Liver (tissue), 9 donors: ENCODE measurements around the gene ZNF593. TPM values are rescaled to one million over a fixed set of nuclear protein-coding genes. Genes with fewer than 3 reads are reported as not detected.

Experiments
- DNase-seq: peaks from one replicate; pipeline ENCODE4 v3.0.0-alpha.2; 2017; ENCODE audit warnings: low spot score
- H3K27ac ChIP-seq, 2 donors: one replicate each; pipeline ENCODE4 v1.7.0; 2013; ENCODE audit warnings: inconsistent platforms in 2 of 2, low read length in 2 of 2, control low read depth in 1 of 2, low read depth in 1 of 2, mild to moderate bottlenecking in 1 of 2
- H3K27me3 ChIP-seq, 4 donors: one replicate each; pipeline versions ENCODE4 v1.6.1 to v1.7.0; 2013; ENCODE audit warnings: low read length in 3 of 4, inconsistent platforms in 1 of 4, mild to moderate bottlenecking in 1 of 4, moderate library complexity in 1 of 4; ENCODE audit not compliant: control insufficient read depth in 4 of 4, insufficient read depth in 4 of 4
- H3K36me3 ChIP-seq, 4 donors: one replicate each; pipeline versions ENCODE4 v1.6.1 to v1.7.0; 2013; ENCODE audit warnings: low read length in 3 of 4, mild to moderate bottlenecking in 3 of 4, low read depth in 1 of 4, moderate library complexity in 1 of 4; ENCODE audit not compliant: control insufficient read depth in 4 of 4, insufficient read depth in 3 of 4
- H3K4me1 ChIP-seq, 4 donors: one replicate each; pipeline versions ENCODE4 v1.6.1 to v1.7.0; 2013; ENCODE audit warnings: low read length in 3 of 4, mild to moderate bottlenecking in 3 of 4, moderate library complexity in 1 of 4; ENCODE audit not compliant: control insufficient read depth in 4 of 4, insufficient read depth in 4 of 4
- H3K4me3 ChIP-seq, 3 donors: one replicate each; pipeline versions ENCODE4 v1.6.1 to v1.7.0; 2013; ENCODE audit warnings: low read length in 3 of 3, control low read depth in 1 of 3, low read depth in 1 of 3, mild to moderate bottlenecking in 1 of 3
- H3K9ac ChIP-seq, 2 donors: one replicate each; pipeline ENCODE4 v1.7.0; 2013; ENCODE audit warnings: low read length in 2 of 2, mild to moderate bottlenecking in 2 of 2, moderate library complexity in 2 of 2, control low read depth in 1 of 2, low read depth in 1 of 2
- H3K9me3 ChIP-seq, 4 donors: one replicate each; pipeline versions ENCODE4 v1.6.1 to v1.7.0; 2013; ENCODE audit warnings: low read length in 3 of 4; ENCODE audit not compliant: control insufficient read depth in 4 of 4
- ATF3 ChIP-seq: IDR thresholded peaks from 2 replicates; pipeline ENCODE4 v1.6.1; 2016; ENCODE audit warnings: antibody characterized with exemption
- CTCF ChIP-seq: fragments of 150-350 bp; IDR thresholded peaks from 2 replicates; pipeline ENCODE4 v1.5.1; 2017; ENCODE audit warnings: improper control_type of control experiment, low read depth, low read length; ENCODE audit not compliant: missing input control
- EGR1 ChIP-seq, 2 donors: IDR thresholded peaks; 2 replicates each; pipeline ENCODE4 v1.6.1; 2016 to 2018; ENCODE audit warnings: antibody characterized with exemption in 2 of 2, low read depth in 2 of 2
- FOXA1 ChIP-seq: IDR thresholded peaks from 2 replicates; pipeline ENCODE4 v1.6.1; 2016; ENCODE audit warnings: antibody characterized with exemption
- FOXA2 ChIP-seq: IDR thresholded peaks from 2 replicates; pipeline ENCODE4 v1.6.1; 2016; ENCODE audit warnings: antibody characterized with exemption
- GABPA ChIP-seq, 2 donors: IDR thresholded peaks in 1 of 2; conservative IDR thresholded peaks in 1 of 2; 2 replicates each; pipeline ENCODE4 v1.6.1; 2016; ENCODE audit warnings: antibody characterized with exemption in 2 of 2, mild to moderate bottlenecking in 1 of 2, moderate library complexity in 1 of 2
- HNF4A ChIP-seq, 2 donors: conservative IDR thresholded peaks; 2 replicates each; pipeline ENCODE4 v1.6.1; 2016; ENCODE audit warnings: antibody characterized with exemption in 2 of 2, mild to moderate bottlenecking in 2 of 2
- HNF4G ChIP-seq: IDR thresholded peaks from 2 replicates; pipeline ENCODE4 v1.6.1; 2016; ENCODE audit warnings: antibody characterized with exemption
- JUND ChIP-seq, 2 donors: IDR thresholded peaks; 2 replicates each; pipeline ENCODE4 v1.6.1; 2016; ENCODE audit warnings: antibody characterized with exemption in 2 of 2
- MAX ChIP-seq: IDR thresholded peaks from 2 replicates; pipeline ENCODE4 v1.6.1; 2016; ENCODE audit warnings: antibody characterized with exemption
- NR2F2 ChIP-seq: IDR thresholded peaks from 2 replicates; pipeline ENCODE4 v1.6.1; 2016; ENCODE audit warnings: antibody characterized with exemption
- RAD21 ChIP-seq, 2 donors: IDR thresholded peaks; 2 replicates each; pipeline ENCODE4 v1.6.1; 2016; ENCODE audit warnings: antibody characterized with exemption in 2 of 2, mild to moderate bottlenecking in 2 of 2
- REST ChIP-seq: IDR thresholded peaks from 2 replicates; pipeline ENCODE4 v1.6.1; 2016; ENCODE audit warnings: antibody characterized with exemption, mild to moderate bottlenecking
- RXRA ChIP-seq, 2 donors: IDR thresholded peaks; 2 replicates each; pipeline ENCODE4 v1.6.1; 2017 to 2018; ENCODE audit warnings: antibody characterized with exemption in 2 of 2, mild to moderate bottlenecking in 1 of 2
- TAF1 ChIP-seq: conservative IDR thresholded peaks from 2 replicates; pipeline ENCODE4 v1.6.1; 2016; ENCODE audit warnings: antibody characterized with exemption, mild to moderate bottlenecking
- YY1 ChIP-seq: IDR thresholded peaks from 2 replicates; pipeline ENCODE4 v1.6.1; 2016; ENCODE audit warnings: antibody characterized with exemption, mild to moderate bottlenecking
- ZBTB33 ChIP-seq: IDR thresholded peaks from 2 replicates; pipeline ENCODE4 v1.6.1; 2016; ENCODE audit warnings: antibody characterized with exemption
- WGBS: extraction: QIAGEN DNeasy Blood & Tissue Kit; methylation state at CpG from one replicate; pipeline ENCODE4 v1.1.7; 2013; 5-methylcytosine and 5-hydroxymethylcytosine counted together
- polyA plus RNA-seq, 2 donors: library from polyadenylated mRNA; stranded (reverse) in 1 of 2; unstranded in 1 of 2; fragments of 200-250 nt in 1 of 2; fragments of >200 nt in 1 of 2; fragmentation: Nextera tagmentation in 1 of 2; extraction: Ambion mirVana in 1 of 2; gene quantifications; one replicate each; pipeline versions ENCODE4 v1.2.1 to v1.2.3, GENCODE V29; 2013 to 2015
- total RNA-seq, 2 donors: library from RNA; depleted of rRNA; stranded (reverse); fragments of >200 nt; gene quantifications; one replicate each; pipeline ENCODE4 v1.2.3, GENCODE V29; 2014
- donor health status: healthy.
- donor health status: healthy.
- donor health status: healthy.
- donor health status: healthy.
- donor health status: healthy.

Gene ZNF593
- total and polyA plus RNA-seq, 4 donors, result 5.7 to 81.4 (median 30.2) TPM

GRCh38 chr1:26122988-26123973 lies 46.4 kb upstream of the ZNF593 start:
- no peak overlapping the region for H3K27ac ChIP-seq
- H3K9me3 ChIP-seq, result no peaks in the 10 kb centered on the region
- peaks cover 0 to 6% (median 3%) of the 10 kb centered on the region in 4 donors for H3K36me3 ChIP-seq
- no peak overlapping the region for H3K4me3 ChIP-seq
- no peaks in the 10 kb centered on the region for H3K27me3 ChIP-seq
- TF ChIP-seq MAX (no peak), ZBTB33 (no peak), NR2F2 (no peak), CTCF (no peak), RXRA (IDR thresholded peaks at IDR 0.05) (no peak), FOXA2 (no peak), FOXA1 (no peak), TAF1 (no peak), GABPA (IDR thresholded peaks at IDR 0.05 in 1 of 2, conservative IDR thresholded peaks at IDR 0.05 in 1 of 2) (no peak), HNF4G (no peak), ATF3 (no peak), HNF4A (conservative IDR thresholded peaks at IDR 0.05) (no peak), EGR1 (IDR thresholded peaks at IDR 0.05; ENCODE audit: low read depth in 2 of 2) (no peak), RAD21 (IDR thresholded peaks at IDR 0.05) (no peak), YY1 (no peak), JUND (IDR thresholded peaks at IDR 0.05) (no peak)
- H3K4me1 ChIP-seq, result peaks cover 7 to 19% (median 17%) of the 10 kb centered on the region in 4 donors
- 92% methylated on average over 7 of the region's 7 CpGs for WGBS
- H3K9ac ChIP-seq, result no peak overlapping the region
- DNase-seq, result no peak

- no peak for DNase-seq
- 53% methylated on average over 4 of the region's 4 CpGs for WGBS
- Histone ChIP-seq H3K4me1 (peaks cover 7 to 19% (median 17%) of the 10 kb centered on the region in 4 donors), H3K27ac (peak overlapping the region in 1 of 2 donors; percentile 33), H3K36me3 (peaks cover 0 to 6% (median 0%) of the 10 kb centered on the region in 4 donors), H3K4me3 (no peak overlapping the region), H3K9ac (no peak overlapping the region), H3K9me3 (no peaks in the 10 kb centered on the region), H3K27me3 (no peaks in the 10 kb centered on the region)
- TF ChIP-seq FOXA2, result no peak
- no peak for TF ChIP-seq FOXA1
- no peak for TF ChIP-seq REST
- no peak for TF ChIP-seq ATF3
- TF ChIP-seq HNF4G, result no peak
Measured at GRCh38 chr1:26124418-26125331, 45.0 kb upstream of the ZNF593 start.
